Right forelimb (tissue), 1 donor: Measurements from ENCODE around the gene CTIF.

ENCODE experiments used
- DNase-seq: peaks from one replicate; pipeline ENCODE4 v3.0.0-alpha.2; 2018

The CTIF gene

DNA sequence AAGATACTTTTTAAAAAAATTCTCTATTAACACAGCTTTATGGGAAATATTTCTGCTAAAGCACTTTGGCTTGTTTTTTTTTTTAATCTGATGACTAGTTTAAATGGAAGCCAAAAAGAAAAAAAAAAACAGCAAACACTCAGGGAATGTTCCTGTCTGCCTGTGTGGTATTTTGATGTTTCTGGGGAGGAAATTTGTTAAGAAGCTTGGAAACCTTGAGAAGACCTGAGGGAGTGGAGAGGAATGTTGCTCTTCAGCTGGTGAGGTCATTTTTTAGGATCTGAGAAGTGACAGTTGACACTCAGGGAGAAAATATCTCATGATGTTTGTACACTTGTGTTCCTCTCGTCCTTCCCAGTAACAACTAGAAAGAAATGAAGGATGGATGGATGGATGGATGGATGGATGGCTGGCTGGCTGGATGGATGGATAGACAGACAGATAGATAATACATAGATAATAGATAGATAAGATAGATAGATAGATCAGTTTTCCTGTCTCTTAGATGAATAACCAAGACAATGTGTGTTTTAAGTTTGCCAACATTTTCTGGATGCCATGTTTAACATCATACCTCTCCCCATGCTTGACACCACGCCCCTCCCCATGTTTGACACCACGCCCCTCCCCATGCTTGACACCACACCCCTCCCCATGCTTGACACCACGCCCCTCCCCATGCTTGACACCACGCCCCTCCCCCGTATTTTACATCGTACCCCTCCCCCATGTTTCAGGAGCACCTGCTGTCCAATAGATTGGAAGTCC is 84.8 kb downstream of the CTIF start:
- no peak for DNase-seq

DNA sequence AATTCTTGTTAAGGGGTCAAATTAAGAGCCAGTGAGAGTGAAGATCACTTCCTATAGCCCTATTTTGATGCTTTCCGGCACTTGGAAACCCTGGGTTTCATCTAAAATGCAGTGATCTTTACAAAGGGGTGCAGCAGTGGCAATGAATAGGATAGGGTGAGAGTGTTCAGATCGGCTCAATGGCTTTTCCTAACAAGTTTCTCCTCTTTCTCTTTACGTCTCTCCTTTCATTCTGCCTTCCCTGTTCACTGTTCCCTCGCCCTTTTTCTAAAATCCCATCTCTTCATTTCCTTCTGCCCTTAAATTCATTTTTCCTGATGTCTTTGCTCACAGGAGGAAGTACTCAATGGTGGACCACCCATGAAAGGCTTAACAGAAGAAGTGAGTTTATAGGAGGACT is 86.0 kb downstream of the CTIF start:
- DNase-seq: no peak

DNA sequence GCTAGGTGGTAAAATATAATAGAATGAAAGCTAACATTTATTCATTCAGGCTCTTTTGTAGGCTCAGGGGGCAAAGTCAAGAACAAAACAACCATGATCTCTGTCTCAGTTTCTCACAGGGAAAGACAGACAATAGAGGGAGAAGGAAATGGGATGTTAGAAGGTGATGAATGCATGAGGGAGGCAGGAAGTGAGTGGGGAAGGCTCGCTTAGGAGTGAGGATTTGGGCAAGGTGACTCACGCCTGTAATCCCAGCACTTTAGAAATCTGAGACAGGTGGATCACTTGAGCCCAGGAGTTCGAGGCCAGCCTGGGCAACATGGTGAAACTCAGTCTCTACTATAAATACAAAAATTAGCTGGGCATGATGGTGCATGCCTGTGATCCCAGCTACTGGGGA is 88.4 kb downstream of the CTIF start:
- DNase-seq: no peak

DNA sequence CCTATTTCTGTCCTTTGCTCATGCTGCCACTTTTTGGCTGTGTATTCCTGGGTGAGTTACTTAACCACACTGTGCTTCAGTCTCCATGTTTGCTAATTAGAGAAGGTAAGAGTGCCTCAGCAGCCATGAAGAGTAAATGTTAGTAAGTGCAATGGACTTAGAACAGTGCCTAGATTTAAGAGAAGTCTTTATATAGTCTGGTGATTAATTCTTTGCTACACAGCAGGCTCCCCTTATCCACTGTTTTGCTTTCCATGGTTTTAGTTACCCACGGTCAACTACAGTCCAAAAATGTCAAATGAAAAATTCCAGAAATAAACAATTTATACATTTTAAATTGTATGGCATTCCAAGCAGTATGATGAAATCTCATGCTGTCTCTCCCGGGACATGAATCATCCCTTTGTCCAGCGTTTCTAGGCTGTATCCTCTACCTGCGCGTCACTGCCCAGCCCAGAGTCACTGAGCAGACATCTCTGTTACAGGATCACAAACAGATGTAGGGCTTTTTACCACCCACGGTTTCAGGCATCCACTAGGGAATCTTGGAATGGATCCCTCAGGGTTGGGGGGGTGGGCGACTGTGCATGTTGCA is 91.0 kb downstream of the CTIF start:
- DNase-seq: no peak

DNA sequence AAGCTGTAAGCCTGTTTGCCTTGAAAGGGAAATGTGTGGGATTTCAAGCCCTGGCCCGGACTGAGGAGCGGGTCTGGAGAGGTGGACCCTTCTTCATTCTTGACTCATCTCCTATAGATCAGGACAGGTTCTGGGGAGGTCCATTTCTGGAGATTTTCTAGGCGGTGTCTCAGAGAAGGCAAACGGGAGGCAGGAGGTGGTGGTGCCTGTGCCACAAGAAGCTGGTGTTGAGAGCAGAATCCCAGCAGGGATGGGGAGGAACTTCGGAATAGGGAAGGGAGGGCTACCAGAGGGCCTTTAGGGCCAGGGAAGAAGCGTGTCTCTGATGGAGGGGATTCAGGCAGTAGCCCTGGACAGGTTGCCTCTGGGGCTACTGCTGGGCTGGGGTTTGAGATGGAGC is 93.0 kb downstream of the CTIF start:
- DNase-seq: no peak

DNA sequence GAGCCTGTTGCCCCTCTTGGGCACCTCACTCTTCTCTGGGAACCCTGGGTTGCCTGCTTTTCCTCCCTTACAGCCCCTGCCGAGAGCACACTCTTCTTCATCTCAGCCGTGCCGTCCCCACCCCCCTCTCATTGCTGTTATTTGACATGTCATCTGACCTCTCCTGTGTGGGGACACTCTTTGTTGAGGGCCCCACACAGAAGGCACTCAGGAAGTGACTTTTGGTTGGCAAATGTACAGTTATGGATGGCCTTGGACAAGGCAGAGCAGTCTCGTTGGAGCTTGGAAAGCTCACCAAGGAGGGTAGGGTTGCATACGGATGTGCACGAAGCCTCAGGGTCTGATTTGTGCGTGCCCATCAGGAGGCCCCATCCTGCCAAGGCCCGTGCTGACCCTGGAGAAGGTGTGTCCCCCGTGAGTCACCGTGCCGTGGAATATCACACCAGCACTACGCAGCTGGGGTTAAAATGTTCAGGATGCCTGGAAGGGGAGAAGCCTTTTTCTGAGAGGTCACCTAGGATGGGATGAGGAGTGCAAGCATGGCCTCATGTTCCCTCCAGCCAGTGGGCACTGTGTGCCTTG is 93.9 kb downstream of the CTIF start:
- DNase-seq: no peak

DNA sequence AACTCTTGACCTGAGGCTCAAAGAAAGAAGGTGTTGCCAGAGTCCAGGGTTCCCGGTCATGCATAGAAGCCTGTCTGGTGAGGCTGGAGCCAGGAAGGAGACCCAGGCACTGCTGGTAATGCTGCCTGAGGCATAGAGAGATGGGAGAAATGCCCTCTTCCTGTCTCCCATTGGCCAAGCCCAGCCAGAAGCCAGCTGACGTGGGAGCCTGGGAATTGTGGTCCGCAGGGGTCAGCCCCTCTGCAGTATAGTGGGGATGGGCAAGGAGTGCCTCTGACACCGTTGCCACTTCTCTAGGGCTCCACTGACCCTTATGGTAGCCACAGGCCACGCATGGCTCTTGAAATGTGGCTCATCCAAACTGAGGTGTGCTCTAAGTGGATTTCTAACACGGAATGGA is 95.7 kb downstream of the CTIF start:
- no peak for DNase-seq

DNA sequence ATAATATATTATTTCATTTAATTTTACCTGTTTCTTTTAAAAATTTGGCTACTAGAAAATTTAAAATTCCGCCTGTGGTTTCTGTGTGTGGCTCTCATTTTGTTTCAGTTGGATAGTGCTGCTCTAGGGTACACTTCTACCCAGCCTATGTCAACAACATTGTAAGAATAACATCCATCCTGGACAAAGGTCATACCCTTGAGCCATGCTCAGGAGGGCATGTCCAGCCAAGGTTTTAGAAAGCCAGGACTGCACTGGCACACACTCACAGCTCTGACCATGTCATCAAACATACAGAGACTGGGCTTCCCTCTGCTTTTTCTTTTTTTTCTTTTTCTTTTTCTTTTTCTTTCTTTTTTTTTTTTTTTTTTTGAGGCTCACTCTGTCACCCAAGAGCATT is 96.1 kb downstream of the CTIF start:
- no peak for DNase-seq

DNA sequence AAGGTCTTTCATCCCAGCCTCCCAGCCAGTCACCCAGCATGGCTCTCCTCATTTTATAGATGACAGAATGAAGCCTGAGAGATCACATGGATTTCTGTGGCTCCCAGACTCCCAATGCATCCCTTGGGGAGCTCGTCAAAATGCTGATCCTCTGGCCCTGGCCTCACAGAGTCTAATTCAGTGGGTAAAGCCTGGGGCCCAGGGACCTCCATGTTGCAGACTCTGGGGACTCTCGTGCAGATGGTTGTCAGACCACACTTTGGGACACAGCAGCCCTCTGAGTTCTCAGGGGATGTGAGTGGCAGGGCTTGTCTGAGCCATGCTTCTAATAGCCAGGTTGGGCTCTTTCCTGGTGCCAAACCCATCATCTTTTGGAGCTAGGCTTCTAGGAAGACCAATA is 97.0 kb downstream of the CTIF start:
- DNase-seq: no peak

DNA sequence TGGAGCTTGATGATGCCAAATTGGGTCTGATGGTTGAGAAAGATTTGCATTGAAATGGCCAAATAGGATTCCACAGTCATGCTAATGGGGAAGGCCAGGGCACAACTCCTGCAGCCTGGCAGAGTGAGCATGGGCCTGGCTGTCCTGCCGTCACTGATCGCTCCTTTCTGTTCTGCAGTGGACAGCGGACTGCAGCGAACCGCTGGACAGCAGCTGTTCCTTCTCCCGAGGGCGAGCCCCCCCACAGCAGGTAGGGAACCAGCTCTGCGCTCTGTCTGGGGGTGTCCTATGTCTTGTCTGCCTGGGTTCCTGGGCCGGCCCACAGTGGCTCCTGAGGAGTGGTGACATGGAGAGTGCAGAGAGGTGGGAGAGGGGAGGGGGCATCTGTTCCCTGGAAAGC is 97.6 kb downstream of the CTIF start:
- DNase-seq: no peak

DNA sequence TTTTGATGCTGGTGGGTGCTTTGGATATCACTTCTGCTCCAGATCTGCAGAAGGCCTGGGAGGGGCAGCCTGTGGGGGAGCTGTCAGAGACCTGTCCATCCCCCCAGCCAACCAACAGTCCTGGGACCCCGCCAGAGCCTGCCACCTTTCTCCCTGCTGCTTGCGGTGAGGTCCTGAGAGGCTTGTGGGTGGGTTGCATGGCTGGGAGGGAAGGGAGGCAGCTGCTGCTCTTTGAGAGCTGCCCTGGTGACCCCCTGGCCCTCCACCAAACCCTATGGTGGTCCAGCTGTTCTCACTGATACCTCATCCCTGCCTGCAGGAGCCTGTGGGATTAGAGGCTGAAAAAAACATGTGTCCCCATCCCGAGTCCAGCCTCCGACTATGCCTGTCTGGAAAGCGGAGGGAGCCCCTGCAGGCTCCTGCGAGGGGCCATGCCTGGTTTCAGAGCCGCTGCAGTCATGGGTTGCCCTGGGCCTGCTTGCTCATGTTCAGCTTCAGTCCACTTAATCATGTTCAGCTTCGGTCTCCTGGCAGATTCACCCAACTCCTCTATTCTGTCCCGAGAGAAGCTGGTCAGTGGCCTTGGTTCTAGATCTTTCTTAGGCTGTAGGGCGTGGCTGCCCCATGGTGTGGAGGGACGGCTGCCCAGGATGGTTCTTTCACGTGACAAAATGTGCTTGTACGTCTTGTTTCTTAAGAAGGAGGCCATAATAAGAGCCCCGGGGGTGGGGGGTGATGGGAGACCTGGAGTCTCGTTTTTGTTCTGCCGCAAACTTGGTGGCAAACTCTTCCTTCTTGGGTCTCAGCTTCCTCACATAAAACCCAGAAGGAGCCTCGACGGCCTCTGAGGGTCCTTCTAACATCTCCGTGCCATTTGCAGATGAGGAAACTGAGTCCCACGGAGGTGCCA is 98.5 kb downstream of the CTIF start:
- no peak for DNase-seq

DNA sequence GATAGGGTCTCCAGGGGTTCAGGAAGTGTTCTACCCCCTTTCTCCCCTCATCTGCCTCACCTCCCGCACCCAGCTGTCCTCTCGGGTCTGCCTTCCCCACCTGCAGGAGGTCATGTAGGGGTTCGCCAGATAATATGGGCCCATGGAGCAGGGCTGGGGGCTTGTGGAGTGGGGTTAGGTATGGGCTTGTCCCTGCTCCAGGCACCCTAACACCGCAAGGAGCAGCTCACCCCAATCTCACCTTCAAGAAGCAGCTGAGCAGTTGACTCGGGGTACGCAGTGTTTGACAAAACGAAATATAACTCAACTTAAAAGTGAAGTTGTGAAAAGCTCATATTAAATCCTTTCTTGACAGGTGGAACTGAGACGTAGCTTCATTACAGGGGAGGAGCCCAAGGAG is 99.6 kb downstream of the CTIF start:
- DNase-seq: no peak

DNA sequence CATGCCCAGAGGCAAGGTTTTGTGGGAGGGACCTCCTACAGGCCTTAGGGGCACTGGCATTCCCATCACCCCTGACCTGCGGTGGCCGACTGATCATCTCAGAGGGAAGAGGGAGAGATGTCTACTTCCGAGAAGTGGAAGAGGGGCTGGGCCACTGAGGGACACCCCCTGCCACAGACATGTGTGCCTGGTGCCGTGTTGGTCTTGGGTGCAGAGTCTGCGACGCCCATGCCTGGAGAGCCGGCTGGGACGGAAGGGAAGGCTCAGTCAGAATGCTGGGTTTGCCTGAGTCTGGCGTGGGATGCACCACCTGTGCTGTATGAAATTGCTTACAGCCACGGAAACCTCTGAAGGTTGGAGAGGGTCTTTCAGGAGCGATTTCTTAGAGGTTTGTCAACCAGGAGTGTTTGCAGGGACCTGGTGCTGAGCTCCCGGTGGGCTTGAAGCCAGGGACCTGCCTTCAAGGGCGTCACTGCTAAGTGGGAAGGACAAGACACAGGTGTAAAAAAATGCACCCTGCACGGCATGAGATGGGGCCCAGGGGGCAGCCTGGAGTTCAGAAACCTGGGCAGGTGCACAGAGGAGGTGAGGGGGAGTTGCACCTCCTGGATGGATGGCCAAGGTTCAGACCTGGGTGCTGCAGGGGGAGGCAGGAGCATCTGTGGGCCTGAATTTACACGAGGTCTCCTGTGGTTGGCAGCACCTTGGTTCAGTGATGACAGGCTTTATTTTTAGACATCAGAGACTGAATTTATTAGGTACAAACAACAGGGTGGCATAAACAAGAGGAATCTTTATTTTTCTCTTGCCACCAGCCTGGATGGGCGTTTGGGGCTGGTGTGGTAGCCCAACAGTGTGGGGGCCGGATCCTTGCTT is 100.3 kb downstream of the CTIF start:
- DNase-seq: no peak

DNA sequence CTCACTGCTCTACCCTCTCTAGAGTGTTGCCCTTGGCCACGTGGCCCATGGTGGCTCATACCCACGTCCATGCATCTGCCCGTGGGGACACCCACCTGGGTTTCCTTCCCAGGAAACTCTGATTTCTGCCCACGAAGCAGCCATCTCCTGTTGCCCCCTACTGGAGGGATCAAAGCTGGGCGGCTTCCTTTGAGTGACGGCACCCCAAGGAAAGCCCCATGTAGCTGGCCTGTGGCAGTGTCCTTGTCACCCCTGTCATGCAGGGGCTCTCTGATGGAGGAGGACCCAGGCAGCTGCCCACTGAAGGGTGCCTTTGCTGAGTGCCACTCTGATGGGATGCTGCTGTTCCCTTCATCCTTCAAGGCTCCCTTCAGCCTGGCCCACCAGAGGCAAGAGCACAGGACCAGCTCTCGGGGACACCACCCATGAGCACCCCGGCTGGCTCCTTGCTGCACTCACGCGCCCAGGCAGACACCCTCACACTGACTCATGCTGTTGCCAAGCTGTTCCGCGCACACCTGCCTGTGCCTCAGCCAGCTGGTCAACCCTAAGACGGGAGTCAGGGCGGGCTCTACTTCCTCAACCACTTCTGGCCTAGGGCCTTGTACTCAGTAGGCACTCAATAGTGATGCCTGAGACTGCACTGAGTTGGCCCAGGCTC is 101.1 kb downstream of the CTIF start:
- no peak for DNase-seq

DNA sequence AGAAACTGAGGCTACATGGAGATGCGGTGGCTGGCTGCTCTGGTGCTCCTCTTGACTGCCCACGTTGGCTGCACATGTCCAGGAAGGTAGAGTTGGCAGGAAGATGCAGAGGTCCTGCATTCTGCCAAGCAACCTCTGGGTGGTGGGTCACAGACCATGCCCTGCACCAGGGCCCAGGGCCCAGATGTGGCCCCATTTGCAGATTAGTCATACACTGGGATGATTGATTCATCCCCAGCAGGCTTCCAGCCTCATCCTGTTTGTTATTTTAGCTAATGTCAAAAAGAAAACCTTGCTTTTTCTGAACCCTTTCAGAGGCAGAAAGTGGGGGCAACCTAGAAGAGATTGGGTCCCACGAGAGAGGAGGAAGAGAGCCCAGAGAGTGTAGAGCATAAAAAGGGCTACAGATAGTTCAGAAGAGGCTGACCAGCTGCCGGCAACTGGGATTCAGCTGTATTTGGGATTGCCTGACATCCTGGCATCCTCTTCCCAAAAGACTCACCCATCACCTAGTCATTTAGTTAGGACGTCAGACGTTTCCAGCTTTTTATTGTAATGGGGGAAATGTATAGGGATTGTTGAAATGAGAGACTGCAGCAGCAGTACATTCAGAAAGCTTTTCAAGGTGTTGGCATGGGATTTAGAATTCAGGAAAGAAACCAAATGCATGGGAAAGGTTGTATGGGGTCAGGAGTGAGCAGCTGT is 101.9 kb downstream of the CTIF start:
- DNase-seq: no peak

DNA sequence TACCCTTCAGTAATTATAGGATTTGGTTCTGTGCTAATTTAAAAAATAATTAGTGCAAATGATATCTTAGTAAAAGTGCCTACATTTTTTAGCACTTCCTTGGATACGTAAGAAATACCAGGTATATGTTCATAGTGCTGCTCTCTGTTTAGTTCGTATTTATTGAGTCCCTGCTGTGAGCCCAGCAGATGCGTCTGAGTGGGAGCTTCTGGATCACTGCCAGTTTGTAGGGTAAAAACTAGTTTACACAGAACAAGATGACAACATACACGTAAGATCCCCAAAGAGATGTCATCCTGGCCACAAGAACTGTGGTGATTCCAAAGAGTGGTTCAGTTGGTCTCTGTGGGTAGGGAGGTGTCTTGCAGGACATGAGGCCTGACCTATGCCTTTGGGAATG is 103.2 kb downstream of the CTIF start:
- DNase-seq: no peak

DNA sequence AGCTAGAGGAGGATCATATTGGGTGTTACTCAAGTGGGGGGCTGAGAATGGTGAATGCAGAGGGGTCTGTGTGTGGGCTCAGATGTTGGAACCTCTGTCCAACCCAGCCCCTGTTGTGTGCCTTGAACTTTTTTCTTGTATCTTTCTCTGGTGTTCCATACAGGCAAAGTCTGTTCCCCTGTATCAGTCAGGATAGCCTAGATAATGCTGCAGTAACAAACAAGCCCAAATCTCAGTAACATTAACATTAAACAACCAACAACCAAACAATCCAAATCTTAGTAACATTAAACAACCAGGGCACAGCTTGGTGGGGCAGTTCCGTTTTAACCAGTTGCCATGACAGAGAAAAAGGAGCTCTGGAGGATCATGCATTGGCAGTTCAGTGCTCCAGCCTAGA is 103.7 kb downstream of the CTIF start:
- no peak for DNase-seq

DNA sequence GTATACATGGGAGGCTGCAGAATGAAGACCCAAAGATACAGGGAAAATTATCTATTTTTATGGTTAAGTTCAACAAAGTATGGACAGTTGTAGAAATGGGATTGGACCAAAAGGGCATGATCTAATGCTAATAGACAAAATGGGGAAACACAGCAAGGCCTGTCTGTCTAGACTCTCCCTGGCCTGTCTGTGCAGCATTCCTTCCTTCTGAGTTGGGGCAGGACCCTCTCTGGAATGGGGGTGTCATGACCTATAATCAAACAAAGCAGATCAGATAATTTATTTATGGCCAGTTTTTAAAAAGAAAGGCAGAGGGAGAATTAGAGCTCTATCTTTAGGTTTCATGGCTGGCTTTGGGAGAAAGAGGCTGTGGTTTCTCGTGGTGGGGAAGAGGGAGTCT is 104.4 kb downstream of the CTIF start:
- DNase-seq: no peak

DNA sequence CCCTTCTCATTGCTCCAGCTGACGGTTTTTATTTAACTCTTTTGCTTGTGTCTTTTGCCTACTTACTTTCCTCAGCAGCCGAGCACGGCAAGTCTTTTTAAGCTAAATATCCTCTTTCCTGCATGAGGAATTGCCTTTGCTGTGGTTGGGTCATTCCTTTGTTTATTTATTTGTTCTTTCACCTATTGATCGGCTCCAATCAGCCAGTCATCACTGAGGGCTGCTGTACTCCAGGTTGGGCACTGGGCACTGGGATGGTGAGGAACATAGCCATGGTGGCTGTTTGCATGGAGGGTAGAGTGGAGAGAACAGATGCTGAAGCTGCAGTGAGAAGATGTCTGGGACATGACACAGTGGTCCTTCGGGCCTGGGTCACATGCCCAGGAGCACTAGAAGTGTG is 105.2 kb downstream of the CTIF start:
- DNase-seq: no peak

DNA sequence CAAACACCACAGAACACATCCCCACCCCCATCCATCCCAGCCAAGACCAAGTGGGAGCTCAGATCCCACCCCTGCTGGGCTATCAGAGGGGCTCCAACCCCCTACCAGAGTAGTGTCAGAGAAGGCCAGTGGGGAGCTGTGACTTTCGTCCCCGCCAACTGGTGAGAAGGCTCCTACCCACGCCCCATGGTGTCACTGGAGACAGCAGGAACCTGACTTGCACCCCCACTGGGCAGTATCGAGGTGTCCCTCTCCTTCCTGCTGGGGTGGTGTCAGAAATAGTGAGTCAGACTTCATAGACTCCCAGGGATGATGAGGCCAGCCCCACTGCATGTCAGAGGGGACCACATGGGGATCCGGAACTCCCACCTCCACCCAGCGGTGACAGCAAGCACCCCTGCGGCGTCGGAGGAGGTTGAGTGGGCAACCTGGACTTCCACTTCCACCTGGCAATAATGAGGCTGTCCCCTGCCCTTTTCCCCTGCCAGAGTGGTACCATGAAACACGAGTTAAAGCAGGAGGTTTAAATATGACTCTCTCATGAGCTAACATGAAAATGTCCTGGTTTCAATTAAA is 106.7 kb downstream of the CTIF start:
- no peak for DNase-seq

DNA sequence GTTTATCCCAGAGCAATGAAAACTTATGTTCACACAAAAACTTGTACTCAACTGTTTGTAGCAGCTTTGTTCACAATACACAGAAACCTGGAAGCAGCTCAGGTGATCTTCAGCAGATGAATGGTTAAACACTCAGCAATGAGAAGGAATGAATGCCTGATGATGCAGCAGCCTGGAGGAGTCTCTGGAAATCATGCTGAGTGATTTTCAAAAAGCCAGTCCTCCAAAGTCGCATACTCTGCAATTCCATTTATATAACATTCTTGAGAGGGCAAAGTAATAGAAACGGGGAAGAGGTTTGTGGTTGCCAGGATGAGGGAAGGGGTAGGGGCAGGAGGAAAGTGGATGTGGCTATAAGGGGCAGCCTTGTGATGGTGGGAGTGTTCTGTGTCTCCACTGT is 108.1 kb downstream of the CTIF start:
- DNase-seq: no peak
